IMR-90 (cell line): ENCODE data around the gene CACNA2D3.

ENCODE experiments used
- CTCF ChIP-seq: conservative IDR thresholded peaks from 2 replicates; pipeline ENCODE4 v1.5.1; 2012; ENCODE audit warnings: mild to moderate bottlenecking, low read depth, low read length, improper control_type of control experiment
- POLR2A ChIP-seq: IDR thresholded peaks from 2 replicates; pipeline ENCODE4 v1.6.1; 2012; ENCODE audit warnings: mild to moderate bottlenecking, low read depth, low read length

GRCh38 chr3:54165865-54166264 is 43.5 kb downstream of the CACNA2D3 start:
- TF ChIP-seq CTCF (no peak), POLR2A (no peak)
